ENCODE measurements around the gene GOLIM4. TPM values are rescaled to one million over a fixed set of nuclear protein-coding genes. Genes with fewer than 3 reads are reported as not detected.
A peak's percentile ranks its signal among the peaks of the same experiment; 100 is the strongest.

Gene GOLIM4
- total and polyA plus RNA-seq, 4 donors, result 17.9 to 47.9 (median 32.7) TPM

DNA sequence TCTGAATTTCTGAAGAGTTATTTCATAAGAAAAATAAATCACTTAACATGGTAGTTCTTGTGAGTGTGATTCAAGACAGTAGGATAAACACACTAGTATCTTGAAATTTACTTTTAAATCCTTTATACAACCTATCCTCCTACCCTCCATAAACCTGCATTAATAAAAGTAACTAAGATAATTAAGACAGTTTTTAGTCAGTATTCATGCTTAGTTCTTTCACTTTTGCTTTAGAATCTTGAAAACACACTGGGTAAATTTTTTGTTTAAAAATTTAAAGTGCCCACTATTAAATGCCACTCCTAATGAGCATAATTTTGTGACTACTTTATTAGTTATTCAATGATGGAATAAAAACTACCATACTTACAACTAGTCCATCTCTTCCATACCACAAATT lies 28.8 kb downstream of the GOLIM4 start:
- H3K4me1 ChIP-seq (ENCODE audit: control insufficient read depth in 4 of 4, insufficient read depth in 4 of 4, low read length in 3 of 4), result peaks cover 8 to 28% (median 20%) of the 10 kb centered on the region in 4 donors
- H3K9me3 ChIP-seq (ENCODE audit: control insufficient read depth in 4 of 4, low read length in 3 of 4), result no peaks in the 10 kb centered on the region
- H3K4me3 ChIP-seq (ENCODE audit: low read depth in 1 of 3, low read length in 3 of 3), result no peak overlapping the region

DNA sequence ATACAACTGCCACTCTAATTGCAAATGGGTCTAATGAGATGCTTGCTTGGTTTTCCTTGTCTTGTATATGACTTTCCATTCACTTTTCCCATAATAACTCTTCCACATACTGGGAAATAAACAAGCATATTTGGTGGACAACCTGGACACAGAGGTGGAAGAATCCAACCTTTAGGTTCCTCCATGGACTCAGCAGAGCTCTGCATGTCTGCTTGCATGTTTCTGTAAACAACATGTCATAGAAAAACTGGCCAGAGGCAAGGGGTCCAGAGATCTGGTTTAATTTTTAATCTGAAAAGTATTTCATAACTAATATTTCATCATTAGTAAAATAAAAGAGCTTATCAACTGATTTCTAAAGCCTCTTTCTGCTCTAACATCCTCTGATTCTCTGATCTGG lies 30.2 kb downstream of the GOLIM4 start:
- TF ChIP-seq EGR1 (IDR thresholded peaks at IDR 0.05; ENCODE audit: low read depth in 2 of 2) (no peak), HNF4A (conservative IDR thresholded peaks at IDR 0.05) (peak in 1 of 2 donors; percentile 31)
- Histone ChIP-seq H3K9ac (ENCODE audit: low read depth in 1 of 2, low read length in 2 of 2) (peak overlapping the region in 1 of 2 donors; percentile 43), H3K36me3 (ENCODE audit: control insufficient read depth in 4 of 4, insufficient read depth in 3 of 4, low read depth in 1 of 4, low read length in 3 of 4) (no peaks in the 10 kb centered on the region), H3K9me3 (ENCODE audit: control insufficient read depth in 4 of 4, low read length in 3 of 4) (no peaks in the 10 kb centered on the region), H3K4me3 (ENCODE audit: low read depth in 1 of 3, low read length in 3 of 3) (no peak overlapping the region), H3K27ac (ENCODE audit: low read depth in 1 of 2, low read length in 2 of 2) (peak overlapping the region in 1 of 2 donors; percentile 31), H3K4me1 (ENCODE audit: control insufficient read depth in 4 of 4, insufficient read depth in 4 of 4, low read length in 3 of 4) (peaks cover 8 to 37% (median 27%) of the 10 kb centered on the region in 4 donors), H3K27me3 (ENCODE audit: control insufficient read depth in 4 of 4, insufficient read depth in 4 of 4, low read length in 3 of 4) (no peaks in the 10 kb centered on the region)
- no peak for DNase-seq (ENCODE audit: low spot score)

More for the DNA sequence above, 28.8 kb downstream of the GOLIM4 start:
- no peak for DNase-seq (ENCODE audit: low spot score)
- H3K9ac ChIP-seq (ENCODE audit: low read depth in 1 of 2, low read length in 2 of 2), result peak overlapping the region in 1 of 2 donors; percentile 42
- no peak for TF ChIP-seq YY1 (IDR thresholded peaks at IDR 0.05)
- no peak for TF ChIP-seq FOXA2 (IDR thresholded peaks at IDR 0.05)
- TF ChIP-seq TAF1 (conservative IDR thresholded peaks at IDR 0.05), result no peak
- TF ChIP-seq SP1 (IDR thresholded peaks at IDR 0.05), result no peak
- TF ChIP-seq, protein P1, sequence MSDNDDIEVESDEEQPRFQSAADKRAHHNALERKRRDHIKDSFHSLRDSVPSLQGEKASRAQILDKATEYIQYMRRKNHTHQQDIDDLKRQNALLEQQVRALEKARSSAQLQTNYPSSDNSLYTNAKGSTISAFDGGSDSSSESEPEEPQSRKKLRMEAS (IDR thresholded peaks at IDR 0.05), result no peak
- TF ChIP-seq HNF4G (IDR thresholded peaks at IDR 0.05), result no peak
- no peak for TF ChIP-seq NR2F2 (IDR thresholded peaks at IDR 0.05)
- TF ChIP-seq RAD21 (IDR thresholded peaks at IDR 0.05), result no peak
- TF ChIP-seq RXRA (IDR thresholded peaks at IDR 0.05), result no peak
- TF ChIP-seq JUND (IDR thresholded peaks at IDR 0.05), result no peak
- TF ChIP-seq, protein P2, sequence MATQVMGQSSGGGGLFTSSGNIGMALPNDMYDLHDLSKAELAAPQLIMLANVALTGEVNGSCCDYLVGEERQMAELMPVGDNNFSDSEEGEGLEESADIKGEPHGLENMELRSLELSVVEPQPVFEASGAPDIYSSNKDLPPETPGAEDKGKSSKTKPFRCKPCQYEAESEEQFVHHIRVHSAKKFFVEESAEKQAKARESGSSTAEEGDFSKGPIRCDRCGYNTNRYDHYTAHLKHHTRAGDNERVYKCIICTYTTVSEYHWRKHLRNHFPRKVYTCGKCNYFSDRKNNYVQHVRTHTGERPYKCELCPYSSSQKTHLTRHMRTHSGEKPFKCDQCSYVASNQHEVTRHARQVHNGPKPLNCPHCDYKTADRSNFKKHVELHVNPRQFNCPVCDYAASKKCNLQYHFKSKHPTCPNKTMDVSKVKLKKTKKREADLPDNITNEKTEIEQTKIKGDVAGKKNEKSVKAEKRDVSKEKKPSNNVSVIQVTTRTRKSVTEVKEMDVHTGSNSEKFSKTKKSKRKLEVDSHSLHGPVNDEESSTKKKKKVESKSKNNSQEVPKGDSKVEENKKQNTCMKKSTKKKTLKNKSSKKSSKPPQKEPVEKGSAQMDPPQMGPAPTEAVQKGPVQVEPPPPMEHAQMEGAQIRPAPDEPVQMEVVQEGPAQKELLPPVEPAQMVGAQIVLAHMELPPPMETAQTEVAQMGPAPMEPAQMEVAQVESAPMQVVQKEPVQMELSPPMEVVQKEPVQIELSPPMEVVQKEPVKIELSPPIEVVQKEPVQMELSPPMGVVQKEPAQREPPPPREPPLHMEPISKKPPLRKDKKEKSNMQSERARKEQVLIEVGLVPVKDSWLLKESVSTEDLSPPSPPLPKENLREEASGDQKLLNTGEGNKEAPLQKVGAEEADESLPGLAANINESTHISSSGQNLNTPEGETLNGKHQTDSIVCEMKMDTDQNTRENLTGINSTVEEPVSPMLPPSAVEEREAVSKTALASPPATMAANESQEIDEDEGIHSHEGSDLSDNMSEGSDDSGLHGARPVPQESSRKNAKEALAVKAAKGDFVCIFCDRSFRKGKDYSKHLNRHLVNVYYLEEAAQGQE (IDR thresholded peaks at IDR 0.05), result no peak
- H3K27ac ChIP-seq (ENCODE audit: low read depth in 1 of 2, low read length in 2 of 2), result peak overlapping the region in 1 of 2 donors; percentile 4
- H3K27me3 ChIP-seq (ENCODE audit: control insufficient read depth in 4 of 4, insufficient read depth in 4 of 4, low read length in 3 of 4), result no peaks in the 10 kb centered on the region
- H3K36me3 ChIP-seq (ENCODE audit: control insufficient read depth in 4 of 4, insufficient read depth in 3 of 4, low read depth in 1 of 4, low read length in 3 of 4), result no peaks in the 10 kb centered on the region

DNA sequence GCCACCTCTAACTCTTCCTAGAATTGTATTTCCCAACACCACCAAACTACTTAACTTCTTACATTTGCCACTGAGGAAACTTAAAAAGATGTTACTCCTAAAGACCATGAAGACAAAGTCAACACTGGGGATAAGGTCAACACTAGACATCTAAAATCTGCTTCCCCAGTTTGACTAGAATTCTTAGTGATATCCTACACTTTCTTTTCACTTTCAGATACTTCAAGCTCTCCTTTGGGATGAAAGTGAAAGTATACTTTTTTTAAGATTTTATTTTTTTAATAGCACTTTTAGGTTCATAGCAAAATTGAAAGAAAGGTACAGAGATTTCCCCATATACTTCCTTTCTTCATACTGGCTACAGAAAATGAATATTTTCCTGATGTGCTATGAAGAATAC lies 32.6 kb downstream of the GOLIM4 start:
- no peak for TF ChIP-seq FOXA1 (IDR thresholded peaks at IDR 0.05)
- TF ChIP-seq FOXA2 (IDR thresholded peaks at IDR 0.05), result no peak
- H3K4me1 ChIP-seq (ENCODE audit: control insufficient read depth in 4 of 4, insufficient read depth in 4 of 4, low read length in 3 of 4), result peaks cover 13 to 39% (median 27%) of the 10 kb centered on the region in 4 donors
- no peak for DNase-seq (ENCODE audit: low spot score)
- no peaks in the 10 kb centered on the region for H3K9me3 ChIP-seq (ENCODE audit: control insufficient read depth in 4 of 4, low read length in 3 of 4)
- H3K27me3 ChIP-seq (ENCODE audit: control insufficient read depth in 4 of 4, insufficient read depth in 4 of 4, low read length in 3 of 4), result no peaks in the 10 kb centered on the region
- H3K4me3 ChIP-seq (ENCODE audit: low read depth in 1 of 3, low read length in 3 of 3), result no peak overlapping the region
- H3K27ac ChIP-seq (ENCODE audit: low read depth in 1 of 2, low read length in 2 of 2), result no peak overlapping the region
- H3K9ac ChIP-seq (ENCODE audit: low read depth in 1 of 2, low read length in 2 of 2), result no peak overlapping the region
- H3K36me3 ChIP-seq (ENCODE audit: control insufficient read depth in 4 of 4, insufficient read depth in 3 of 4, low read depth in 1 of 4, low read length in 3 of 4), result no peaks in the 10 kb centered on the region

Data from liver (tissue), 9 donors.